Measurements from ENCODE around the gene CRCP. TPM values are rescaled to one million over a fixed set of nuclear protein-coding genes. Genes with fewer than 3 reads are reported as not detected.

Gene CRCP
- polyA plus RNA-seq, 1 donor (not counting 4 experiments of a cell fraction or from before 2014, with no cell fraction given): 25.4 TPM

GRCh38 chr7:66188645-66189044 lies 74.0 kb downstream of the CRCP start:
- DNase-seq (ENCODE audit: low read depth, low spot score) (no peak), FAIRE-seq (no peak)
- no peaks in the 10 kb centered on the region for H3K9me1 ChIP-seq (ENCODE audit: control insufficient read depth, extremely low read depth, insufficient read depth, low read length)
- TF ChIP-seq CTCF (optimal IDR thresholded peaks at IDR 0.05 in 1 of 3, IDR thresholded peaks at IDR 0.05 in 1 of 3, conservative IDR thresholded peaks at IDR 0.05 in 1 of 3; ENCODE audit: extremely low read depth in 1 of 3, insufficient read depth in 2 of 3, low read length in 3 of 3) (no peak), EZH2 (IDR thresholded peaks at IDR 0.05; ENCODE audit: low read length) (no peak)
- no peak overlapping the region for H3K4me3 ChIP-seq (ENCODE audit: control insufficient read depth in 2 of 3, extremely low read depth in 1 of 3, insufficient read depth in 2 of 3, low read depth in 1 of 3, low read length in 3 of 3)
- H4K20me1 ChIP-seq (ENCODE audit: control insufficient read depth, extremely low read depth, insufficient read depth, low read length): no peaks in the 10 kb centered on the region
- no peaks in the 10 kb centered on the region for H3K79me2 ChIP-seq (ENCODE audit: control insufficient read depth, insufficient read depth, low read length)
- H3K9me3 ChIP-seq (ENCODE audit: control insufficient read depth, low read depth, low read length): no peaks in the 10 kb centered on the region
- H3K4me2 ChIP-seq (ENCODE audit: control insufficient read depth, extremely low read depth, insufficient read depth, low read depth, low read length): no peak overlapping the region
- dilution Hi-C loops (cut with MboI; ENCODE audit: extremely low pct_ligation_motif_present, low sequenced_read_pairs): no loop called here
- H3K27ac ChIP-seq (ENCODE audit: control insufficient read depth, insufficient read depth, low read length): no peak overlapping the region
- no peaks in the 10 kb centered on the region for H3K4me1 ChIP-seq (ENCODE audit: control insufficient read depth, extremely low read depth, insufficient read depth, low read length)
- H3K9ac ChIP-seq (ENCODE audit: control insufficient read depth, extremely low read depth, insufficient read depth, low read length): no peak overlapping the region
- no peak overlapping the region for H2AFZ ChIP-seq (ENCODE audit: control insufficient read depth, low read length)
- H3K36me3 ChIP-seq (ENCODE audit: control insufficient read depth in 2 of 2, extremely low read depth in 1 of 2, insufficient read depth in 2 of 2, low read length in 2 of 2): no peaks in the 10 kb centered on the region
- no peaks in the 10 kb centered on the region for H3K27me3 ChIP-seq (ENCODE audit: control insufficient read depth, extremely low read depth, insufficient read depth, low read length)

GRCh38 chr7:66189695-66190503 lies 75.3 kb downstream of the CRCP start:
- dilution Hi-C loops (cut with MboI; ENCODE audit: extremely low pct_ligation_motif_present, low sequenced_read_pairs): no loop called here
- H3K4me3 ChIP-seq (ENCODE audit: control insufficient read depth in 2 of 3, extremely low read depth in 1 of 3, insufficient read depth in 2 of 3, low read depth in 1 of 3, low read length in 3 of 3): no peak overlapping the region
- no peak for TF ChIP-seq CTCF (optimal IDR thresholded peaks at IDR 0.05 in 1 of 3, IDR thresholded peaks at IDR 0.05 in 1 of 3, conservative IDR thresholded peaks at IDR 0.05 in 1 of 3; ENCODE audit: extremely low read depth in 1 of 3, insufficient read depth in 2 of 3, low read length in 3 of 3)
- no peak for TF ChIP-seq EZH2 (IDR thresholded peaks at IDR 0.05; ENCODE audit: low read length)
- H3K36me3 ChIP-seq (ENCODE audit: control insufficient read depth in 2 of 2, extremely low read depth in 1 of 2, insufficient read depth in 2 of 2, low read length in 2 of 2): no peaks in the 10 kb centered on the region
- H3K4me1 ChIP-seq (ENCODE audit: control insufficient read depth, extremely low read depth, insufficient read depth, low read length): no peaks in the 10 kb centered on the region
- H3K9ac ChIP-seq (ENCODE audit: control insufficient read depth, extremely low read depth, insufficient read depth, low read length): no peak overlapping the region
- FAIRE-seq (no peak), DNase-seq (ENCODE audit: low read depth, low spot score) (no peak)
- H3K27ac ChIP-seq (ENCODE audit: control insufficient read depth, insufficient read depth, low read length): no peak overlapping the region
- H2AFZ ChIP-seq (ENCODE audit: control insufficient read depth, low read length): no peak overlapping the region
- H3K9me3 ChIP-seq (ENCODE audit: control insufficient read depth, low read depth, low read length): no peaks in the 10 kb centered on the region
- H3K27me3 ChIP-seq (ENCODE audit: control insufficient read depth, extremely low read depth, insufficient read depth, low read length): no peaks in the 10 kb centered on the region
- H3K4me2 ChIP-seq (ENCODE audit: control insufficient read depth, extremely low read depth, insufficient read depth, low read depth, low read length): no peak overlapping the region
- H3K79me2 ChIP-seq (ENCODE audit: control insufficient read depth, insufficient read depth, low read length): no peaks in the 10 kb centered on the region
- H3K9me1 ChIP-seq (ENCODE audit: control insufficient read depth, extremely low read depth, insufficient read depth, low read length): no peaks in the 10 kb centered on the region
- H4K20me1 ChIP-seq (ENCODE audit: control insufficient read depth, extremely low read depth, insufficient read depth, low read length): no peaks in the 10 kb centered on the region

Measured in keratinocyte (primary cell).